ENCODE data around the gene MAEL. TPM values are rescaled to one million over a fixed set of nuclear protein-coding genes. Genes with fewer than 3 reads are reported as not detected.
A peak's percentile ranks its signal among the peaks of the same experiment; 100 is the strongest.

MAEL gene
- total RNA-seq = 1 to 10 TPM; 2.9 to 5.8 TPM
- long read RNA-seq, partial matches to known transcripts = 0 of 10 reads
- long read RNA-seq, other reads (novel, unspliced or antisense) = 8 of 10 reads

DNA sequence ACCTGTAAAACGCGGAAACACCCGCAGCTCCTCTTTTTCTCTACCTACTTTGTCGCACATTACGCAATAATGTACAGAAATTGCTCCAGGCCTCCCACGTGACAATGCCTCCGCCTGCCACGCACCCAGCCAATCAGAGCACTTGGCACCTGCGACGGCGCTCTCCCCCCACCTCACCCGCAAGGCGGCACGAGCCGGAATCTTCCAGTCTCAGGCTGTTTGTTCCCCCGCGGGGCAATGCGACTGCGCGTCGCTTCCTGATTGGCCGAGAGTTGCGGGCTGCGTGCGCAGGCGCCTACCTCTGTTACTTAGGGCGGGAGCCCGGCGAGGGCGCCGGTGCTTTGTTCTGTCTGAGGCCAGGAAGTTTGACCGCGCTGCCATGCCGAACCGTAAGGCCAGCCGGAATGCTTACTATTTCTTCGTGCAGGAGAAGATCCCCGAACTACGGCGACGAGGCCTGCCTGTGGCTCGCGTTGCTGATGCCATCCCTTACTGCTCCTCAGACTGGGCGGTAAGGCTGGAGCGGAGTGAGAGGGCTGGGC lies at the start of gene MAEL:
Gene MAEL, plus strand, starts transcription at position 307 of the 542 bp plus-strand sequence. Its CDS starts 73 bp downstream, at position 380.
- DNase-seq = no peak
- ATAC-seq = no peak
- intact Hi-C loops (cut with DNase I) = no loop called here

DNA sequence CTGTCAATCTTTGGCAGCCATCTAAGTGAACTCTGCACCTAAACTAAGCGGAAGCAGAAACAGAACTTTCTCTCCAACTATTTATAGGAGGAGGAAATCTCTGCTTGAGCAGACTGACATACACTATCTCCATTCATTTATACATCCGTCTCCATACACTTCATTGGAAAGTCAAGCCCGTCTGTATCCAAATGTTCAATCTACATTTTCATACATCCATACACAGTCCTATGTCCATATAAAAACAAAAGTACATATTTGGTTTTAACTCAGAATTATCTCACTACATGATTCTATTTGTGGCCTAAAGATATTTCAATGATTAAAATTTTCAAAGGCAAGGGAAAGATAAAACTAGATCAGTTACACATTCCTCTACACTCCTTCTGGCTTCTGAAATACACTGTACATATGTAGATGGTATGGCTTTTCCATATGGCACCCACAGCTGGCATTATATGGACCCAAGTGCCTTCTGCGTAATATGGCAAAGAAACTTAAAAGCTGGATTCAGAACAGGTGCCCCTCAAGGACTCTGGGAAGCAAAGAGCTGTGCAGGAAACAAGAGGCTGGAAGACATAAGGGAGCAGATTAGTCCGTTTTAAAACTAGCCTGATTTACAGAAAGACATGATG lies 49.2 kb upstream of the MAEL start:
- ATAC-seq = no peak
- intact Hi-C loops (cut with DNase I) = no loop called here
- no peak for DNase-seq

DNA sequence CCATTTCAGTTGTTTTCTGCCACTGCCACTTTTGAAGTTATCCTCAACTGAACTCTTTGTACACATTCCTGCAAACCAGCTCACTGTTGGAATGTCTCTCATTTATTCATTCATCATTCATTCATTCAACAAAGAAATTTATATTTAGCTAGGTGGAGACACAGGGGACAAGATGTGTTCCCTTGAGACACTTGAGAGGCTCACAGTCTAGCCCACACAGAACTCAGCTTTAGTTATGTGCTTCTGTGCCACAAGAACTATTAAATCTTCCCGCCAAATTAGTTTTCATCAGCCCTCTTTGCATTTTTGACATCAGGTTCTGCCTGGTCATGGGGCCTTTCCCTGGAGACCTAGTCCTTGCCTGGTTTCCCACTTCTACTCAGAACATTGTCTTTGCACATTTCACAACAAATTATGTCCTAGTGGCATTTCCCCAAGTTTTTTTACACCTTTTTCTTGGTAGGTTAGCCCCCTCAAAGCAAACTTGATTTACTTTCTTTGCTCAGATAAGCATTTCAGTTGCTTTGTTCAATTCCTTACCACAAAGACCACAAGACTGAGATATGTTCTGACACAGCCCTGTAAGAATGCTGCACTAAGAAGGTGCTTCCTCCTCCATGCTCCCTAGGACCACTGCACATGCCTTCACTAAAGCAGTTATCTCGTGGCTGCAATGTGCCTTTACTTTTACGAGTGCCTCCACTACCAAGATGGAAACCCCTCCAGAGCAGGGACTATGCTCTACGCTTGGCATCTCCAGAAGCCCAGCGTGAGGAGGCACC lies 44.7 kb upstream of the MAEL start:
- DNase-seq (no peak), ATAC-seq (no peak)
- intact Hi-C loops (cut with DNase I) = no loop called here

DNA sequence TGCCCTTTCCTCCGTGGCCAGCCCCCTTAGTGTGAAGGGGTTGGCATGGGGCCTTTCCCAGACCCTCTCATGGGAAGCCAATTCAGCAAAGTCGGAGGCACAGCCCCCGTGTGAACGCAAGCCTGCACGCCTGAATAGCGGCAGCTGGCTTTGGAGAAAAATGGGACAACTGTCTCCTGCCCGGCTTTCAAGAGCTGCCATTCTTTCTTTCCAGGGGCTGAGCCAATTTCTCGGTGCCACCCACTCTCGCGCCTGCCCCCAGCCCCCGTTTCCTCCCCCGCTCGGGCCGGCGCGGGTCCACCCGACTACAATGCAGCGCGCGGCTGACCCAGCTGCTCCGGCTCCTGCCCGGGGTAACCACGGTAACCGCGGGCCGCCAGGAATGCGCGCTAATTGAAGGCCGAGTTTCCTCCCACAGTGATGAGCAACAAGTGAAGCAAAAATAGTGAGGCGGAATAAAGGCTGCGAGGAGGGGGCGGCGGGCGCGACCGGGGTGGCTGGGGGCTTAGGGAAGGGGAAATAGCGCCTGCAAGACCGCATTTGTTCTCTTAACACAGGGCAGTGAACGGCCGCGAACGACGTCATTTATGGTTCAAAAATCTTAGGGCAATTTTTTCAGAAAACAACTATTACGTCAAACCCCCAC lies 41.6 kb upstream of the MAEL start:
- DNase-seq = peak; percentile 62
- ATAC-seq = peak; percentile 88 to 96
- intact Hi-C loops (cut with DNase I) = no loop called here

DNA sequence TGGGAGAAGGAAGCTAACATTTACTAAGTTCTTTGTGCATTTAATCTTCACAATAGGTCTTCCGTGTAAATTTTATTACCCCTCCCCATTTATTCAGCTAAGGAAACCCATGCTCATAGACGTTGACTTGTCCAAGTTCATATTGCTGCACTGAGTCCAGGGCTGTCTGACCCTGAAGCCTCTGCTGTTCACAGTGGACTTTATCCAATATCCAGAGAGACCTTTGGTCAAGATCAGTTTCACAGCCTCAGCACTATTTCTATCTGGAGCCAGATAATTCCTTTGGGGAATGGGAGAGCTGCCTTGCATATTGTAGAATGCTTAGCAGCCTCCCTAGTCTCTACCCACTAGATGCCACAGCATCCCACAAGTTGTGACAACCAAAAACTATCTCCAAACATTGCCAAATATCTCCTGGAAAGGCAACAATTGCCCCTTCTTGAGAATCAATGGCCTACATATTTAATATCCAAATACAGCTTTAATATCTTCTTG lies 40.2 kb upstream of the MAEL start:
- DNase-seq (no peak), ATAC-seq (no peak)
- intact Hi-C loops (cut with DNase I) = no loop called here

DNA sequence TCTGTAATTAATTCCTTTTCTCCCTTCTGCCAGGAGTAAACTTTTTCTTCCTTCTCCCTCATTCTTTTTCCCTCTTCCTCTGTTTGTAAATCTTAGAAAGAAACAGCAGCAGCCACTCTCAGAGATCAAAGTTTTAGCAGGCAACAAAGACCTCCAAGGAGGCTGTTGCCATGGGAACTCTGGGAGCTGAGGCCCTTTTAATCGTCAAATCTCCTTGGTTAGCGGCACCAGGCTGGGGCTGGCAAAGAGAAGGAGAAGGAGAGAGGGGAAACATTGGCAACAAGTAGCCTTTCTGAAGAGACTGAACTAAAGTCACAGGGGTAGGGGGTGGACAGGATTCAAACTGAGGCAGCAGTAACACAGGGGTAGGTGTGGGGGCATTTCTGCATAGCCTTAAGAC lies 38.9 kb upstream of the MAEL start:
- DNase-seq = no peak
- no peak for ATAC-seq
- intact Hi-C loops (cut with DNase I) = no loop called here

DNA sequence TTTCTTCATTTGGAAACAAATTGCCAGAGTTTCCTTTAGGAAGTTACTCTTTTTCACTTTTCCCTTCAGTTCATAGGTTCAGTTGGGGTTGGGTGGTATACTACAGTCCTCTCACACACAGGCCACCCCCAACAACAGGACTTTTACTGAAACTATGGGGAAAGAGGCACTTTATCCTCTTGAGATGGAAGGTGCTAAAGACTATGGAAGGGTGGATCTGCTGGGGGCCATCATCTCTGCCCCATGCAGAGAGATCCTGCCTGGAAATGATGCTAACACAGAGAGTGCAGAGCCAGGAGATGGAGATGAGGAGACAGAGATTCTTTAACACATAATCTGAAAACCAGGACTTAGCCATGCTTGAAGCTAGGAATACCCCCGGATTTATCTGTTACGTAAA lies 38.0 kb upstream of the MAEL start:
- DNase-seq = no peak
- ATAC-seq = no peak
- intact Hi-C loops (cut with DNase I) = no loop called here

DNA sequence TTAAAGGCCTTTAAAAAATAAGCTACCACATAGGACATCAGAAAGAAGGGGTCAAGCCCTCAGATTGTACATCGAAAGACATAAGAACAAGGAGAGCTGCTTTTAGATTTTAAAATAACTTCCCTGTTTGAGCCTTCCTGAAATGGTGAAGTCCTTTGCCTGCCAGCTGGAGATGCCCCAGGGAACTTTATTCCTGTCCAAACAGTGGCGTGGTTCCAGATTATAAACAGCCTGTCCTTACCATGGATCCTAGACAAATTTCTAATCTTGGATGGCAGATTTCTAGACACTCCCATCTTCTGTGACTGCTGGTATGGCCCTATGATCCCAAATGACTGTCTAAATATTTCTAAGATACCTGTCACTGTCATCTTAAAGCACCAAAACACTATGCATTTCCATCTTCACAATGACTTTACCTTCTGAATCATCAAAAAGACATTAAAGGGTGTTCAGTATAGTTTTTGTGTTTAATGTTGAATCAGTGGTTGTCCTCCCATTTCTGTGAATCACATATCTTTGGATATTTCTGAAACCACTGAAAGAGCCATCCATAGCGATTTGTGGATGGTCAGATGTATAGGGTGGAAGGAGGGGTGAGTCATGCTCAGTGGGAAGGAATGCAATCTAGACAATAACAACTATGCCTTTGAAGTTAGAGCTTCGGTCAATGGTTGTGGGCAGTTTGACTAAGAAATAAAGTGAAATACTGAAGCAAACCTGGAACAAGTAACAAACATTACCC lies 36.9 kb upstream of the MAEL start:
- ATAC-seq = peak; percentile 55 to 71
- intact Hi-C loops (cut with DNase I) = no loop called here
- DNase-seq = peak; percentile 22

DNA sequence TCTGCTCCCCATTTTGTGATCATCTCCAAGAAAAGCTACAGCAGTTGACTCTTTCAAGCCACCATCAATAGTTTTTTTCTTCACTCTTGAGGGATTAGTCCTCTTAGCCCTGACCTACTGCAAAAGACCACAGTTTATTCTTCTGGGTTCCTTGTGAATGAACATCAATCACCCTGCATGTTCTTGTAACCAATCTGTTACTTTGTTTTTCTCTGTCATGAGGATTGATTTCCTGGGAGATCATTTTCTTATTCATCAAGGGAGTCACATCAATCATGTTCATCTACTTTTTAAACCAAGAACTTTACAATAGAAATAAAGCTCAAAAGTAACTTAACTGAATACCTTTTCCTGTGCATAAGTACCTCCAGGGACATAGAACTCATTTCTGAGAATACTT lies 35.6 kb upstream of the MAEL start:
- intact Hi-C loops (cut with DNase I) = no loop called here
- DNase-seq (no peak), ATAC-seq (no peak)

DNA sequence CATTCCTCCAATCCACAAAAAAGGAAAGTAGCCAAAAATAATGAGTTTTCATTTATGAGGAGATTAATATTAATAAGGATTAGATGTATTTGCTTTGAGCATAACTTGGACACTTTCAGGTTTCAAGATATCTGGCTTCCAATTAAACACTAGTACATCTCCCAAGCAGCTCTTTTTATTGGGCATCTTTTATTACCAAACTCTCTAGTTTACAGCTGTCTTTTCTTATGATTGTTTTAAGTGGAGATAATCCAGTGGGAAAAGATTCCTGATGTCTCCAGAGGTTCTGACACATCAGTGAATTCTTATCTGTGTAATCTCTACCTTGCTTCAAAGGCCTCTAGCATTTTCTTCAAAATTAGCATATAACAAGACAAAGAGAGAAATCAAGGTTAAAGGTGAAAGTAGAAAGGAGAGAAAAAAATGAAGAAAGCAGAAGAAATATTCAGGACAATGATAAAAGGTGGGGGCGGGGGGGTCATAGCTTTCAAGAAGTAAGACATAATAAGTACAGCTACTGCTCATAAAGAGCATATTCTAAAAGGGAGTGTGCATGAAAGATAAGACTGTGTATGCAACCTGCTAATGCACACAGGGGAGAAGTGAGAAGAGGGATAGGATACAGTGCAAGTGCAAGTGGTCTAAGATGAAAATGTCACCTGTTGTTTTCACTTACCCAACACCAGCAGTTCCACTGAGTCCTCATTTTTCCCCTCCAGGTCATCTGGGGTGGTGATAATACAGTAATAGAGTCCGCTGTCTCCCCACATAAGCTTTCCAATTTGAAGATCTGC lies 32.8 kb upstream of the MAEL start:
- ATAC-seq (no peak), DNase-seq (no peak)
- intact Hi-C loops (cut with DNase I) = no loop called here

DNA sequence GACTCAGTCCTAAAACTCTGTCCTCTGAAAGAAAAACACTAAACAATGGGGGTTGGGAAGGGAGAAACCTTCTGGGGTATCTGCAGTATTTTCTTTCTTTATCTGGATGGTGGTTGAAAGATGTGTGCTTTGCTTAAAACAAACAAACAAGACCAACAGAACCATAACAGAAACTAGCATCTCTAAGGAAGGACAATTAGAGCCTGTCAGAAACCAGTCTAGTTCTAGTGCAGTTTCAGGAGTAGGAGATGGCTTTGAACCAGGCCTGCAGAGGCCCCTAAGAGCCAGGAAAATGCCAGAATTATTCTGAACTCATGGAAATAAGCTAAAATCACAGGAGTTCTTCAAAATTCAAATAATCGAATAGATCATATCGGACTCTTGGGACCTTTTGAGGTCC lies 32.2 kb upstream of the MAEL start:
- DNase-seq (no peak), ATAC-seq (no peak)
- intact Hi-C loops (cut with DNase I) = no loop called here

DNA sequence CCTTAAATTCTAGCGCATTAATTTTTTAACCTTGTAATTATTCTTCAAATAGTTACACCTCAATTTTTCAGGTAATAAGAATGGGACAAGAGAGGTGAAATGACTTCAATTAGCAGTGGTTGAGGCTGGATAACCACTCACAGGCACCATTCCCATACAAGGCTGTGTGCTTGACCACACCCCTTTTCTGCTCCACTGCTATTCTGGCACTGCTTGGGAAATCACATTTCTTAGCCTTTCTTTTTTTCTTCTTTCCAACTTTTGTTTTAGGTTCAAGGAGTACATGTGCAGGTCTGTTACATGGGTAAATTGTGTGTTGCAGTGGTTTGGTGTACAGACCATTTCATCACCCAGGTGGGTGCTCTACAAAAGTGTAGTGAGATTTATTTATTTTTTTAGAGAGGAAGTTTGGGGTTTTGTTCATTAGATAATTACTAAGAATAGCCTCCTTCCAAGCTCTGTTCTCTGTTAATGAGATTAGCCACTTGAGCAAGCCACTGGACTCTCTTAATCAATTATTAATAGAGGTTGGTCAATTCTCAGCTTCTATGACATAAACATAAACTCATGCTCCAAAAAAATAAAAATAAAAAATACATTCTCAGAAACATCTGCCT lies 28.1 kb upstream of the MAEL start:
- no peak for ATAC-seq
- intact Hi-C loops (cut with DNase I) = no loop called here

DNA sequence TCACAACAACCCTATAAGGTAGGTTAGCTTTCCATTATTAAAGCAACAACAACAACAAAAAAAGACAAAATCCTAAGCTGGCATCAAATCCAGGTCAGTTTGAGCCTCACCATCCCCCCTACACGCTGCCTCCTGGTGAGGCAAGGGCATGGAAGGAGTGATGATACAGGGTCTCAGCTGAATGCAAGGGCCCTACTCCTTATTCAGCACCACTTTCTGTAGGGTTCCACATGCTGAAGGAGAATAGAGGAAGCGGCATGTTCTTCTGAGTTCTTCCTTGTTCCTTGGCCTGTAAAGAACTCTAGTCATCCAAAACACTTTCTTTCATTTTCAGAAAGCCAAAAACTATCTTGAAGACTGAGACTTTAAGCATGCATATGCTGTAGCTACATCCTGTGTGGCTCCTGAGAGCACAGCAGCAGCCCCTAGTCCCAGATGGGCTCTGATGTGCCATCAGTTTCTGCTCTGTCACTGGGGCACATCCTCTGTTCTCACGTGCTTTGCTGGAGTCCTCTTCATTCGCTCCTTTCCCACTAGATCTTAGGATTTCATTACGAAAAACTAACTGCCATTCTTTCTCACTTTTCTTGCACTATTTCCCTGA lies 19.9 kb upstream of the MAEL start:
- intact Hi-C loops (cut with DNase I) = no loop called here
- no peak for ATAC-seq
- no peak for DNase-seq

More for the DNA sequence above, 28.1 kb upstream of the MAEL start:
- DNase-seq = no peak

DNA sequence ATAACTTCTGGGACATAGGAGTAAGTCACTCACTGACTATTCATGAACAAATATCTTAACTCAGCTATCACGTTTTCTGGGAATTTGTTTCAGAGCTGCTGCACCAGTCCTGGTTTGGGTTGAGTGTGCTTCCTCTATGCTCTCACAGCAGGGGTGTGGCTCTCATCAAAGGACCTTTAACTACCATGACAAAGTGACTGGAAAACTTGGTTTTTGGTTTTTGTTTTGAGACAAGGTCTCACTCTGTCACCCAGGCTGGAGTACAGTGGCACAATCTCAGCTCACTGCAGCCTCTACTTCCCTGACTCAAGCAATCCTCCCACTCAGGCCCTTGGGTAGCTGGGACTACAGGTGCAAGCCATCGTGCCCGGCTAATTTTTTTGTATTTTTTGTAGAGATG lies 17.8 kb upstream of the MAEL start:
- intact Hi-C loops (cut with DNase I) = loop anchor here in 1 of 2 donors (10.0 kb wide), 1 partner anchor 84 kb away; no protein-coding TSS in a partner anchor
- ATAC-seq (no peak), DNase-seq (no peak)

DNA sequence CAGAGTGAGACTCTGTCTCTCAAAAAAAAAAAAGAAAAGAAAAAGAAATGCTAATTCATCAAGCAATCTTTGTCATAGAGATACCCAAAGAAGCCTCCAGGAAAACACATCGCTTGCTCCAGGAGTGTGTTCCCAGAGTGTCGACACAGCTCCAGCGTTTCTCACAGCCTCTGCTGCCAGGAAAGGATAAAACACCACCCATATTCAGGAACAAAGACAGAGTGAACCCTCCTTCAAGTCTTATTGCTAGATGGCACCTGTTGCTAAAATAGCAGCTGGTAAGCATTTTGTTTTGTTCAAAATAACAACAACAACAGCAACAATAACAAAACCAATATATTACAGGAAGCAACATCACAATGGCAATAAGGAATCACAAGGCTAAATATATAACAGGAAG lies 16.9 kb upstream of the MAEL start:
- ATAC-seq (no peak), DNase-seq (no peak)
- intact Hi-C loops (cut with DNase I) = loop anchor here in 1 of 2 donors (10.0 kb wide), 1 partner anchor 83 kb away; no protein-coding TSS in a partner anchor

DNA sequence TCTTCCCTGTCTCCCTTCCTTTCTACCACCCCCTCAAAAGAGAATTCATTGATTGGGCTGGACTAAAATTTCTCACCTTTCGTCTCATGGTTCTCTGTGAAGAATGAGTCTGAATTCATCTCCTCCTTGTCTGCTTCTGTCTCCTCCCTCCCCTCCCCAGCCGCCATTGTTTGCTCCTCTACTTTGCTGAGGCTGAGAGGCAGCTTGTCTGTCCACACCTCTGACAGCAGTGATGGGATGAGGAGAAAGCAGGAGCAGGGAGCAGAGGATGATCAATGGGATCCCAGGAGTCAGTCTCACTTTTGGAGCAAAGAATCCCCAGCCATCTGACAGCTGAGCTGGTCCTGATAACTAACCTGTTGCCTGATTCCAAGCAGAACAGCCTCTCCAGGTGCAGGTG lies 16.3 kb upstream of the MAEL start:
- DNase-seq (no peak), ATAC-seq (no peak)
- intact Hi-C loops (cut with DNase I) = loop anchor here in 1 of 2 donors (10.0 kb wide), 1 partner anchor 82 kb away; no protein-coding TSS in a partner anchor

DNA sequence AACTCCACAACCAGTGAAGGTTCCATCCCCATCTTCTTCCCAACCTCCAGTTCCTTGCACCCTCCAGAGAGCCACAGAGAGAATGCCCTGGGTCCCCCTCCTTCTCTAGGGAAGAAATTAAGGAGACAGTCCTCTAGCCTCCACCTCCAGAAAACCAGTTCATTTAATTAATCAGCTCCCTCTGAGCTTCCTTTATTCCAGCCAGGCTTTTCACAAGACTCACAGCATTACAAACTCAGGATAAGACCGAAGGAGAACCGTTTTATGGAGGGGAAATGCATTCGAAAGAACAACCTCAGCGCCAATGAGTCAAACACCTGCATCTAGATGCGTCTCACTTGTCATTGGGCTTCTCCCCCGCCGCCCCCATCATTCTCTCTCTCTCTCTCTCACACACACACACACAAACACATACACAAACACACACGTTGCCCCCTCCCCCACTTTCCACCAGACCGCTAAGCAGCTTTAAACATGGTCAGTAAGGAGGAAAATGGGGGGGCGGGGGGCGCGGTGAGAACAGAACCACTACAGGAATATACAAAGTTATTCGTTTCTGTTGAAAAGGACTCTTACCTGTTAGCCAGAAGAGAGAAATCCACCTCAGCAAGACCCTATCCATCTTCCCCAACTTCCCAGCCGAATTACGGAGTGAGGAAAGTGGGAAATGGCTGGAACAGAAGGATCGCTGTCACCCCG lies 14.3 kb upstream of the MAEL start:
- DNase-seq (no peak), ATAC-seq (no peak)
- intact Hi-C loops (cut with DNase I) = loop anchor here in 1 of 2 donors (10.0 kb wide), 1 partner anchor 80 kb away; no protein-coding TSS in a partner anchor
